HL-60 (cell line): Measurements from ENCODE around the gene SPEM1.

Experiments
- CTCF ChIP-seq: IDR thresholded peaks from one replicate; pipeline ENCODE4 v1.5.1; 2011; ENCODE audit warnings: low read length, control low read depth, inconsistent platforms; ENCODE audit not compliant: insufficient read depth
- POLR2AphosphoS5 ChIP-seq: IDR thresholded peaks from 2 replicates; pipeline ENCODE4 v1.6.1; 2012; ENCODE audit warnings: low read depth
- REST ChIP-seq: IDR thresholded peaks from 2 replicates; pipeline ENCODE4 v1.6.1; 2012; ENCODE audit warnings: low read depth; ENCODE audit not compliant: insufficient replicate concordance

GRCh38 chr17:7436556-7437368 lies 16.6 kb downstream of the SPEM1 start:
- peak; percentile 43 for TF ChIP-seq CTCF
- no peak; the same call in 1 of the 2 replicates for TF ChIP-seq POLR2AphosphoS5
- no peak for TF ChIP-seq REST
